HG03064 (cell line): ENCODE measurements around the gene HOXD12.

Experiments used
- ATAC-seq: cut with Tn5 transposase; IDR thresholded peaks from one replicate; pipeline ENCODE4 v1.9.1; 2021; ENCODE audit warnings: low read depth; ENCODE audit not compliant: unreplicated experiment

The HOXD12 gene

DNA sequence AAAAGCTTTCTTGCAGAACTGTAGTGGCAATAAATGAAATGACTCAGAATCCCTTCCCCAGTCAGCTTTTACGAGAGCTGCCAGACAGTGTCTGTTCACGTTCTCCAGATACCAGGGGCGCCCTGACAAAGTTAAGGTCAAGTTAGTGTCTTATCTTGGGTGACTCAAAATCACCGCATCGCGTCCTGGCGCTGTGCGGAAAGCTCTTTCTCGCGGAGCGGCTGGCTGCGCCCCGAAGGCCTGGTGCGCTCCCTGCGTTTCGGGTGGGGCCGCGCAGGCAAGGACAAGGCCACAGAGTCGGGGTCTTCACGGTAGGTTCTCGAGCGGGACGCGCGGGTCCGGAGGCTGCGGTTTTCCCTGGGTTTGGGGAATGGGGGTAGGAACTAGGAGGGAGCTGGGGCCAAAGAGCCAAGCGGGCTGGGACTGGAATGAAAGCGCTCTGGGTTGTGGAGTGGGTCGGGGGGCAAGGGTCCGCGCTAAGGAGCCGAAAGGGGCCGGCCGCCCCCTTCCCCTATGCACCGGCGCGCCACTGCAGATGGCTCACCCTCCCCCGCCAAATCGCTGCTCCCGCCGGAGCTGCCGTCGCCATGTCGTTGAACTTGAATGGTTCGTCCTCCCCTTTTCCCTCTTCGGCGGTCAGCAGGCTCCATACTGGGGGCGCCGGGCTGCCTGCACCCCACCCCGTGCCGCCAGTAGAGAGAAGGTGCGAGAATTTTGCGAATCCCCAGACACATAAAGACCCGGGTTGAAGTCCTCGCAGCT, 4.9 kb downstream of the HOXD12 start:
- ATAC-seq: no peak

DNA sequence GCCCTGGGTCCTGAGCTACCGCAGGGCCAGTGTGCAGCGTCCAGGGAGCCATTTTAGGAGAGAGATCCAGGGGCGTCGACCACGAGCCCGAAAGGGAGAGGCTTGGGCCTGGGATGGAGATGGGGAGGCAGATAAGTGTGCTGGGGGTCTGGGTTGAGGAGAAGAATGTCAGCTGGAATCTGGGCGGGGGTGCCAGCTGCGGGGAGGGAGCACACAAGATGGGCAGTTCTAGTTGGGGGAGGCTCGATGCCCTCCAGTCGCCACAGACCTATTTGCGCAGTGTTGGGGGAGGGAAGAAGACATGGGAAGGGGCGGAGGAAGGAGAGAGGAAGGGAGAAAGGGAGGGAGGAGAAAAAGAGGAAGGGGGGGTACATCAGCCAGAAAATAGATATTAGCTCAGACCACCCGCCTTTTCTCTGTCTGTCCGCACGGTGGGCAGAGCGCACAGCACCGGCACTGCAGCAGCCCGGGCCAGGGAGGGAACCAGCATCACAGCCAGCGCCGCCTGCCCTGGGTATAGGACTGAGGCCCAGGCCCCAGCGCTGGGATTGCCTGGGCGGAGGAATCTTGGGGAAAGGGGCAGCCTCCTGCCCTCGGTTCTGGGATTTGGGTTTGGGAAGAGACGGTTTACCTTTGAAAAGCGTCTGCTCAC, 5.6 kb downstream of the HOXD12 start:
- ATAC-seq: no peak

- ATAC-seq: no peak
Measured at GRCh38 chr2:176105730-176106580, 6.4 kb downstream of the HOXD12 start.

GRCh38 chr2:176106581-176107539, 7.3 kb downstream of the HOXD12 start, which contains the start of gene HOXD11:
Gene HOXD11, plus strand, starts transcription at chr2:176107280. Its CDS starts 76 bp downstream, at chr2:176107356.
- ATAC-seq: no peak

GRCh38 chr2:176107731-176108181, 8.2 kb downstream of the HOXD12 start:
- ATAC-seq: no peak

DNA sequence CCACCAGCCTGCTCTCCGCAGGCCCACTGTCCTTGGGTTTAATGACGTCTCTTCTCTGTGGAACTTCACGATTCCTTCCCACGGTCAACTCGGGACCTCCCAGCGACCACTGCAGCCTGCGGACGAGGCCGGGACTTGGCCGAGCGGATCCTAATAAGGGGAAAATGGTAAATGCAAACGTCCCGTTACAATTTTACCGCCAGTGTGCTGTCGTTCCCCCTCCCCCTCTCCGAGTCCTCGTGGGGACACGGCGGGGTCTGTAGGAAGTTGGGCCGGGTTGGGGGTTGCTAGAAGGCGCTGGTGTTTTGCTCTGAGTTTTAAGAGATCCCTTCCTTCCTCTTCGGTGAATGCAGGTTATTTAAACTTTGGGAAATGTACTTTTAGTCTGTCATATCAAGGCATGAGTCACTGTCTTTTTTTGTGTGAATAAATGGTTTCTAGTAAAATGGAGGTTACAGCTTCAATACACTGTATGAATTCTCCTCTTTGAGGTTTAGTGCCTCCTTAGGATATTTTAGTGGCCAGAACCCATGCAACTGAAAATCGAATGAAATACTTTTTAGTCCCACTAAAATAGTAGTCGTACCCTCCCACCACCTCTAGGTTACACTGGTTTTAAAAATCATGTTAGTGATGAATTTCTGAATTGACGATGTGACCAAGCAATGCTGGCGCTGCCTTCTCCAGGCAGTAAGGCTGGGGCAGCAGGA, 9.8 kb downstream of the HOXD12 start:
- no peak for ATAC-seq

- no peak for ATAC-seq
Measured at GRCh38 chr2:176109946-176110345, 10.4 kb downstream of the HOXD12 start.

DNA sequence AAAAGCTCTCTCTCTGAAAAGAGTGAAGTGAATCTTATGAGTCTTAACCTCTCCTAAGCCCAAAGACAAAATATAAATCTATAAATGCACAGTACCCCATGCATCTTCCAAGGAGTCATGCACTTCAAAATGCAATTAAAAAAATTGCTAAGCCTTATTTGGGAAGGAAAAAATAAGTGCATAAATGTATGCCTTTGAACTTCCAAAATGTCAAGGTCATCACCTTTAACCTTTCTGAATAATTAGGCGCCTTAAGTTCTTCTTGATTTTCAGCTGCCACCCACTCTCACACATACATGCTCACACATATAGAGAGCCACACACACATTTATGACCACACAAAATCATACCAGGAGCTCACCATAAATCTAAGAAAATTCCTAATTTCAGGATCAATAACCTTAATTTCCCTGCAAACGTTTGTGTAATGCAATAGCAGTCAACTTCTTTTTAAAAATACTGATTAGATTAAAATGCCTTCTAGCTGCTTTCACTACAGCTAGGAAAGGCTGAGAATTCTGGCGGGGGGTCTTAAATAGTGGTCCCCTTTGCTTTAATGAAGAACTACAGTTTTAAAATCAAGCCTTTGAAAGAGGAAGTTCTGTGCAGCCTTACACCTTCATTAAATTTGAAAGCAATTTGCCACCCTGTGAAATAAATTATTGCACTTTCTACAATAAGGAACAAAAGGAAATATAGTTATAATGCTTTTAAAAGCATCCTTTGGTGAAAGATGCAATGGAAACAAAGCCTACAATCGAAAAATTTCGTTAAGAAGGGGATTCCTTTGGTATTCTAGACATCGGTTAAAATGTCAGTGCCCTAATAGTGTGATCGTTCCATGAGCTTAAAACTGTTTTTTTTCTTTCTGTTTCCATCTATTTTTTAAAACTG, 11.1 kb downstream of the HOXD12 start:
- ATAC-seq: no peak

DNA sequence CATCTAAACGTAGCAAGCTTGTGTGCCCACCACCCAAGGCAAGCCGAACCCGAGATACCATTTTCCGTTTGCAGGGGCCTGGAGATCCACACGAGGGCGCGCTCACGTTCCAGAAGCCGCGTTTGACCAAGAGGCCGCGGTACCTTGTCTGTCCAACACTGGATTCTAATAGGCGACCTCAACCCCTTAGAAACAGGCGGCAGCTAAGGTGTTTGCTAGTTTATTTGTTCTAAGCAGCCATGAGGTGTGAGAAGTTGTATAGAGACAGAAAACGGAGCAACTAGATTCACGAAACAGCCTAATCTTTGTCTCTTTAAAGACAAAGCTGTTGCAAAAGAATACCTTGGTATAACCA, 11.7 kb downstream of the HOXD12 start:
- ATAC-seq: no peak

- ATAC-seq: no peak
Measured at GRCh38 chr2:176111846-176112374, 12.3 kb downstream of the HOXD12 start.

- no peak for ATAC-seq
Measured at GRCh38 chr2:176112375-176113302, 13.0 kb downstream of the HOXD12 start.

GRCh38 chr2:176114120-176114929, 14.7 kb downstream of the HOXD12 start:
- no peak for ATAC-seq

GRCh38 chr2:176114930-176115625, 15.5 kb downstream of the HOXD12 start:
- no peak for ATAC-seq

- ATAC-seq: no peak
Measured at GRCh38 chr2:176115883-176116813, 16.6 kb downstream of the HOXD12 start, which contains the start of gene HOXD10. Gene HOXD10, plus strand, starts transcription at chr2:176116778. Its CDS starts 56 bp downstream, at chr2:176116834.
